Esophagus squamous epithelium (tissue), 4 donors: ENCODE data around the gene MAD2L1BP.
"Not testable (repeated sequence)": the region's sequence is repeated elsewhere in the genome, so short reads cannot be mapped to it uniquely, and the experiment has no call there.

Experiments
- CTCF ChIP-seq, 6 experiments: fragments of 450-650 bp in 4 of 6; fragments of 200-600 bp in 2 of 6; sonication (generic) in 2 of 6; IDR thresholded peaks; one replicate each; pipeline ENCODE4 v1.5.1; 2016 to 2019; ENCODE audit warnings: antibody characterized with exemption in 6 of 6, mild to moderate bottlenecking in 4 of 6, moderate library complexity in 4 of 6
- POLR2A ChIP-seq, 4 donors: fragments of 450-650 bp; IDR thresholded peaks; one replicate each; pipeline ENCODE4 v1.6.1; 2017; ENCODE audit warnings: antibody characterized with exemption in 4 of 4, mild to moderate bottlenecking in 4 of 4, moderate library complexity in 3 of 4

- not testable (repeated sequence) for TF ChIP-seq POLR2A, CTCF (IDR thresholded peaks at IDR 0.05)
These were observed 27.3 kb downstream of the MAD2L1BP start for GRCh38 chr6:43662948-43663347.
